Tibial nerve (tissue), 4 donors: ENCODE results near the gene WNT2. TPM values are rescaled to one million over a fixed set of nuclear protein-coding genes. Genes with fewer than 3 reads are reported as not detected.

ENCODE experiments used
- DNase-seq, 2 donors: peaks; one replicate each; pipeline ENCODE4 v3.0.0-alpha.2; 2019; ENCODE audit warnings: low spot score in 2 of 2
- H3K27ac ChIP-seq, 4 donors: fragments of 200-600 bp; sonication (generic) in 3 of 4; one replicate each; pipeline ENCODE4 v1.5.1; 2017 to 2019; ENCODE audit warnings: mild to moderate bottlenecking in 1 of 4
- H3K27me3 ChIP-seq, 2 donors: fragments of 200-600 bp; sonication (generic) in 1 of 2; one replicate each; pipeline versions ENCODE4 v1.5.1 to v1.6.0; 2017 to 2019
- H3K36me3 ChIP-seq, 3 donors: fragments of 200-600 bp; sonication (generic); one replicate each; pipeline ENCODE4 v1.5.1; 2018 to 2019
- H3K4me1 ChIP-seq, 4 donors: fragments of 200-600 bp; sonication (generic) in 3 of 4; one replicate each; pipeline ENCODE4 v1.5.1; 2017 to 2019
- H3K4me3 ChIP-seq, 4 donors: fragments of 200-600 bp; sonication (generic) in 3 of 4; one replicate each; pipeline ENCODE4 v1.5.1; 2017 to 2019; ENCODE audit warnings: mild to moderate bottlenecking in 1 of 4, moderate library complexity in 1 of 4
- H3K9me3 ChIP-seq, 4 donors: fragments of 200-600 bp; sonication (generic) in 3 of 4; one replicate each; pipeline ENCODE4 v1.5.1; 2017 to 2019
- CTCF ChIP-seq, 5 experiments: fragments of 200-600 bp in 3 of 5; fragments of 450-650 bp in 2 of 5; sonication (generic) in 3 of 5; IDR thresholded peaks; one replicate each; pipeline ENCODE4 v1.5.1; 2016 to 2019; ENCODE audit warnings: antibody characterized with exemption in 5 of 5, mild to moderate bottlenecking in 3 of 5, moderate library complexity in 2 of 5
- EP300 ChIP-seq, 2 donors: sonication (generic); formaldehyde crosslinking; IDR thresholded peaks; one replicate each; pipeline ENCODE4 v1.6.1; 2017; ENCODE audit warnings: antibody characterized with exemption in 2 of 2, mild to moderate bottlenecking in 1 of 2
- POLR2A ChIP-seq, 2 donors: fragments of 450-650 bp; IDR thresholded peaks; one replicate each; pipeline ENCODE4 v1.6.1; 2017; ENCODE audit warnings: antibody characterized with exemption in 2 of 2, mild to moderate bottlenecking in 2 of 2, moderate library complexity in 2 of 2
- WGBS, 2 donors: methylation state at CpG; one replicate each; pipeline ENCODE4 v1.1.5; 2018; 5-methylcytosine and 5-hydroxymethylcytosine counted together
- total RNA-seq, 4 donors: library from RNA; depleted of rRNA; stranded (reverse); fragments of >200 nt; gene quantifications; one replicate each; pipeline ENCODE4 v1.1.0, GENCODE V29; 2016

WNT2 gene
- total RNA-seq, 4 donors from 2014 or later = 0.59 to 1.7 TPM; not detected in 2

- TF ChIP-seq EP300 (IDR thresholded peaks at IDR 0.05) = no peak
- TF ChIP-seq CTCF (IDR thresholded peaks at IDR 0.05) = no peak
- TF ChIP-seq POLR2A (IDR thresholded peaks at IDR 0.05) = no peak
- H3K27ac ChIP-seq = no peak overlapping the region
- DNase-seq = no peak
- H3K36me3 ChIP-seq = no peaks in the 10 kb centered on the region
- no peak overlapping the region for H3K4me3 ChIP-seq
- no peaks in the 10 kb centered on the region for H3K4me1 ChIP-seq
- peaks cover 0 to 4% (median 0%) of the 10 kb centered on the region in 4 donors for H3K9me3 ChIP-seq
- no peaks in the 10 kb centered on the region for H3K27me3 ChIP-seq
Measured at GRCh38 chr7:117333168-117333567, 10.3 kb upstream of the WNT2 start.

GRCh38 chr7:117332031-117332430, 9.2 kb upstream of the WNT2 start:
- no peaks in the 10 kb centered on the region for H3K4me1 ChIP-seq
- H3K36me3 ChIP-seq = no peaks in the 10 kb centered on the region
- no peak for DNase-seq
- H3K27me3 ChIP-seq = no peaks in the 10 kb centered on the region
- H3K9me3 ChIP-seq = peaks cover 0 to 4% (median 0%) of the 10 kb centered on the region in 4 donors
- no peak for TF ChIP-seq EP300 (IDR thresholded peaks at IDR 0.05)
- no peak for TF ChIP-seq CTCF (IDR thresholded peaks at IDR 0.05)
- TF ChIP-seq POLR2A (IDR thresholded peaks at IDR 0.05) = no peak
- H3K4me3 ChIP-seq = no peak overlapping the region
- H3K27ac ChIP-seq = no peak overlapping the region

- 69 to 83% methylated on average over 1 of the region's 1 CpG for WGBS, 2 donors
Measured at GRCh38 chr7:117325836-117326235, 3.0 kb upstream of the WNT2 start.

GRCh38 chr7:117324960-117325359, 2.1 kb upstream of the WNT2 start:
- H3K27ac ChIP-seq = no peak overlapping the region
- DNase-seq = no peak
- peaks cover 0 to 29% (median 14%) of the 10 kb centered on the region in 4 donors for H3K4me1 ChIP-seq
- H3K4me3 ChIP-seq = peak overlapping the region in 1 of 4 donors; percentile 50
- peaks cover 0 to 4% (median 0%) of the 10 kb centered on the region in 4 donors for H3K9me3 ChIP-seq
- 59 to 65% methylated on average over 4 of the region's 4 CpGs for WGBS, 2 donors
- TF ChIP-seq POLR2A (IDR thresholded peaks at IDR 0.05) (no peak), CTCF (IDR thresholded peaks at IDR 0.05) (no peak), EP300 (IDR thresholded peaks at IDR 0.05) (no peak)
- peaks cover 0 to 47% of the 10 kb centered on the region in 2 donors for H3K27me3 ChIP-seq
- H3K36me3 ChIP-seq = no peaks in the 10 kb centered on the region

More at GRCh38 chr7:117325836-117326235, 3.0 kb upstream of the WNT2 start:
- TF ChIP-seq EP300 (IDR thresholded peaks at IDR 0.05) (no peak), CTCF (IDR thresholded peaks at IDR 0.05) (no peak), POLR2A (IDR thresholded peaks at IDR 0.05) (no peak)
- H3K27me3 ChIP-seq = peaks cover 0 to 42% of the 10 kb centered on the region in 2 donors
- H3K27ac ChIP-seq = no peak overlapping the region
- no peak overlapping the region for H3K4me3 ChIP-seq
- H3K36me3 ChIP-seq = no peaks in the 10 kb centered on the region
- no peak for DNase-seq
- peaks cover 0 to 29% (median 14%) of the 10 kb centered on the region in 4 donors for H3K4me1 ChIP-seq
- peaks cover 0 to 4% (median 0%) of the 10 kb centered on the region in 4 donors for H3K9me3 ChIP-seq

- Histone ChIP-seq H3K9me3 (no peaks in the 10 kb centered on the region), H3K27me3 (peaks cover 0 to 47% of the 10 kb centered on the region in 2 donors), H3K4me3 (peak overlapping the region; percentile 4 to 50 (median 32)), H3K27ac (peak overlapping the region in 1 of 4 donors; percentile 30), H3K4me1 (peaks cover 0 to 29% (median 14%) of the 10 kb centered on the region in 4 donors), H3K36me3 (no peaks in the 10 kb centered on the region)
- no peak for TF ChIP-seq CTCF (IDR thresholded peaks at IDR 0.05)
- no peak for TF ChIP-seq EP300 (IDR thresholded peaks at IDR 0.05)
- TF ChIP-seq POLR2A (IDR thresholded peaks at IDR 0.05) = no peak
- WGBS, 2 donors = 0 to 1% methylated on average over 34 to 43 of the region's 67 CpGs
- DNase-seq = peak in 1 of 2 donors; percentile 12
Measured at GRCh38 chr7:117323851-117324711, 1.2 kb upstream of the WNT2 start.
